T follicular helper cell (primary cell): ENCODE measurements around the gene COL11A2.

Experiments used
- DNase-seq: peaks from one replicate; pipeline ENCODE4 v3.0.0-alpha.2; 2020; ENCODE audit warnings: low read depth

COL11A2 gene

GRCh38 chr6:33192671-33193602 is 670 bp upstream of the COL11A2 start:
- DNase-seq, result no peak

DNA sequence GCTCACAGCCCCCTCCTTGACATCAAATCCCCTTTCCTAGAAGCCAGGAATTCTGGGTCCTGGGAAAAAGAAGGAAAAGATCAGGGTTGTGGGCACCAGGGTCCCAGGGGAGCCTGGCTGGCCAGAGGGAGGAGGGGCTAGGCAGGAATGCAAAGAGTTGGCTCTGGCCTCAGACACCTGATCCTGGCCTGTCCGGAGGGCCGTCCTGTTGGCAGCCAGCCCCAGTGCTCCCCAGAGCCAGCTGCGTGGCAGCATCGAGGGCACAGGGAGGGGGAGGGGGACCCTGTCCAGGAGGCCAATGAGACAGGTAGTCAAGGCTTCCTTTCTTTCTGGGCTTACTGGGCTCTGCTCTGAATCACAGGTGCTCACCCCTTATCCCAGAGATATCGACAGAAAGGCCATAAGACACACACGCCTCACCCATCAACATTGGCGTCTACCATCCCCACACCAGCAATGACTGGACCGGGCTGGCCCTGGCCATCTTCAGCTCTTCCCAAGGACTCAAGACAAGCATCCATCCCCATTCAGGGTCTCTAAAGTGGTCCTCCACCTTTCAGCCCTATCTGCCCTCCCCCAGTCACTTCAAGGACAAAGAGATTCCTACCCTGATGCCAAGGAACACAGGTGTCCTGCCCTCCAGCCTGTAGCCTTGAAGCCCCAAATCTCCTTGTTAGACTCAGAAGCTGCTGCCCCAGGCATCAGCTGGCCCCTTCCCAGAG is 723 bp downstream of the COL11A2 start:
- no peak for DNase-seq

DNA sequence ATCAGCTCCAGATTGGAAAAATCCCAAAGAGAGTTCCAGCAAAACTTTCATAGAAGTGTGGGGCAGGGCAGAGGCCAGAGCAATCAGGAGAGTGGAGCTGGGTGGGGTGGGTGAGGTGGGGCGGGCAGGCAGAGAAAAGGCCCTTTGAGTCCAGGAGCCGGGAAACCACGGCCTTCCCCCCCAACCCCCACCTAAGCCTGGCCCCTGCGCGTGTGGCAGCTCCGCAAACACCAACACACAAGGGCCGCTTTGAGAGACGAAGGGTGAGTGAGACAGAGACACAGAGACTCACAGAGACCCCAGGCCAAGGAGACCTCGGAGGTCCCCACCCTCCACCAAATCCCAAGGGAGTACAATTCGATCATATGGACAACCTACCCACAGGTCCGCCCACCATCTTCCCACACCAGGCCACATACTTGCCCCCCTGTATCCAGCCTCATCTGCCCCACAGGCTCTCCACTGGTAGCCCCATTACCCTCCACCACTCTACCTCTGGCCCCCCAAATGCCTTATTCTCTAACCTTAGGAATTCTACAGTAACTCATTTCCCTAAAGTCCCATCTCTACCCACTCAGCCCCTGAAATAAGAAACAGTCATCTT is 1.7 kb downstream of the COL11A2 start:
- no peak for DNase-seq

DNA sequence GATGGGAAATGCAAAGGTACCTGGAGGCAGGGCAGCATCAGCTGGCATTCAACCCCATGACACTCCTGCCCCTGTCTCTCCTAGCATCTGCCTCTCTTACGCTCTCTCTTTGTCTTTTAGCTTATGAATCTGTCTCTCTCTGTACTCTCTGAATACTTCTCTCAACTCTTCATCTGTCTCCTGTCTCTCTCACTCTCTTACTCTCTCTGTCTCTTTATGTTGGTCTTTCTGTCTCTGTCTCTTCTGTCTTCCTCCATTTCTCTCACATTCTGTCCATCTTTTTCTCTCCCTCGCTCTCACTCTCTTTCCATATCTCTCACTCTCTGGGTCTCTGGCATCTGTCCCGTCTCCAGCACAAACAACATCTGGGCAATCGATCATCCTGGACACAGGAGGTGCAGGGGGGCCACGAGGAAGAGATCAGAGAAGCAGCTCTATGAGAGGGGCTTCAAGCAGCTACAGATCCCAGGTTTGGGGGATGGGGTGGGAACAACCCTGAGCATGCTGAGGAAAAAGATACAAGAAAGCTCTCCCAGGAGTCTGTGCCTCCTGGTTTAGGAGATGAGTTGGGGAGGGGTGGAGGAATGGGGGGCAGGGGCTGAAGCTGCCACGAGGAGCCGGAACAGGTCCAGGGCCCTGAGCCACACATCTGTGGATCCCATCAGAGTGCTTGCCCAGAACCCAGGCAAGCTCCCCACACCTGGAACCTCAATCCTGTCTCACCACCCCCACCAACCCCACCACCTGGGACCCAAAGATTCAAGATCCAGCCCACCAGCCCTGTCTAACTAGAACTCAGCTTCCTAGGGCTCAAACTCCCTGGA is 2.4 kb downstream of the COL11A2 start:
- DNase-seq, result no peak

- no peak for DNase-seq
Measured at GRCh38 chr6:33189164-33189563, 3.1 kb downstream of the COL11A2 start.

- no peak for DNase-seq
Measured at GRCh38 chr6:33187809-33188208, 4.5 kb downstream of the COL11A2 start.

DNA sequence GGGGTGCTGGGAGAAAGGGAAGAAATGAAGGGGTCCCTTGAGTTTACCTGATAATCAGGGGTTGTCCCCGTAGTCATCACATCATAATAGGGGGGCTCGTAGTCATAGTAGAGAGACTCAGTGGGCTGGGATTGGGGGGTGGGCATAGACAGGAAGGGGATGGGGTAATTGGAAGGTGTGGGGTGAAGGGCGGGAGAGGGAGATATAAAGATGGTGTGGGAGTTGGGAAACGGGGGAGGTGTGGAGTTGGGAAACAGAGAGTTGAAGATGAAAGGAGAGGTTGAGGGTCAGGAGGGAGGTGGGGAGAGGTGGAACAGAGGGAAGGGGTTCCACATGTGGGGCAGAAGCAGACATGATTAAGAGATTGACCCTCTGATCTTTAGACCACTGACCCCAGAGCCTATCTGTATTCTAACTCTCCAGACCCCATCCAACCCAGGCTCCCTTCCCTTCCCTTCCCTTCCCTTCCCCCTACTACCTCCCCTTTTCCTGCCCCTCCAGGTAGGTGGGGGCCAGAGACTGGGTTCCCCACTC is 6.5 kb downstream of the COL11A2 start:
- DNase-seq, result no peak

- DNase-seq, result no peak
Measured at GRCh38 chr6:33185190-33185589, 7.1 kb downstream of the COL11A2 start.

DNA sequence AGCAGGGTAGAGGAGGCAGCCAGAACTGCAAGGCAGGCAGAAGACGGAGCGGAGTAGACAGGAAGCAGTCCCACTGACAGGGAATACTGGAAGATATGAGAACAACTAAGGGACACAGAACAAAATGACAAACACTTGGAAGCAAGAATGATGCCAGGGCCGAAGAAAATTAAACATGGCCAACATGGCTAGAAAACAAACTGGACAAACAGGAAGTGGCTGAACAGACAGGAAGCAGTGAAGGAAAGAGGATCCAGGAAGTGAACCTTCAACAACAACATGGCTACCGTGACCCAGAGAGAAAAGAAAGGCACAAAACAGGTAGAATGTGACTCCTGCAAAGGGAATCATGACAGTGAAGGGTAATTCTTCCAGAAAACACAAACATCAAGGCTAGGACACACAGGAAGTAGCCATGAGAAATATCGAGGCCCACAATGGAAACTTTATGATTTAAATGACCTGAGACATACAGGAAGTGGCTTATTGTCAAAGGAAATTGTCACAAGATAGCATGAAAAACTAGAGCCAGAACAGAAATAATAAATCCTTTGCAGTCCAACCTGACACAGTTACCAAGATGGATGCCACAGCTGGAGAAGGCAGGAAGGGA is 9.1 kb downstream of the COL11A2 start:
- DNase-seq, result no peak

GRCh38 chr6:33181141-33181540 is 11.1 kb downstream of the COL11A2 start:
- DNase-seq, result no peak

GRCh38 chr6:33178755-33179475 is 13.4 kb downstream of the COL11A2 start:
- DNase-seq, result no peak

DNA sequence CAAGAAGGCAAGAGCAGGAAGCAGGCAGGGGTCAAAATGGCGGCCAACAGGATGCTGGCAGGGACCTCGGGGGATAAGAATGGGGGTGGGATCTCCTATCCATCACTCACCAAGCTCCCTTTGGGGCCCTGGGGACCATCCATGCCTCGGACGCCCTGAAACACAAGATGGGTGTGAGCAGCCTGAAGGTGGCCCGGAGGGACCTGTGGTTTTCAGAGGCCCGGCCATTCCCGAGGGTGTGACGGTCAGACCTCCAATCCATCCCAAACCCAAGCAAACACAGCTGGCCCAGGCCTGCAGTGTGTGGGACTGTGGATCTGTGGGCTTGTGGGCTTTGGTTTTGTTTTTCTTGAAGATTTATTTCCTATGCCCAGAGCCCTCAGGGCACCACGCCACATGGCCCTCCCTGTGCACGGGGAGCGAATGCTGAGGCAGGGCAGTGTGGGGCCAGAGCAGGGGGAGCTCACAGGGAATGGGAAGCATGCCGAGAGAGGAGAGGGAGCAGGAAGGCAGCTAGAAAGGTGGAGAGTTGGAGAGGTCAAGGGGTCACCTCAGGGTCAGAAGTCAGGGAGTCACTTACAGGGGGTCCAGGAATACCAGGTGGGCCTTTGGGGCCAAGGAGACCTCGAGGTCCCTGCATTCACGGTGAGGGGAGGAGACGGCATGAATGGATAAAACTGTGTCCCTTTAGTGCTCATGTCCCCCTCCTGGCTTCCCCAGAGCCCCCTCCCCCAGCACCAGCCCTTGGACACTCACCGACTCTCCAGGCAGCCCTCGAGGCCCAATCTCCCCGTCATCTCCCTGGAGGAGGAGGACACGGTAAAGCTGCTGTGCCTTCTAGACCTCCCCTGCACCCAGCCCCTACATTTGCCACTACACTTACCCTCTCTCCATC is 14.5 kb downstream of the COL11A2 start:
- DNase-seq, result no peak

DNA sequence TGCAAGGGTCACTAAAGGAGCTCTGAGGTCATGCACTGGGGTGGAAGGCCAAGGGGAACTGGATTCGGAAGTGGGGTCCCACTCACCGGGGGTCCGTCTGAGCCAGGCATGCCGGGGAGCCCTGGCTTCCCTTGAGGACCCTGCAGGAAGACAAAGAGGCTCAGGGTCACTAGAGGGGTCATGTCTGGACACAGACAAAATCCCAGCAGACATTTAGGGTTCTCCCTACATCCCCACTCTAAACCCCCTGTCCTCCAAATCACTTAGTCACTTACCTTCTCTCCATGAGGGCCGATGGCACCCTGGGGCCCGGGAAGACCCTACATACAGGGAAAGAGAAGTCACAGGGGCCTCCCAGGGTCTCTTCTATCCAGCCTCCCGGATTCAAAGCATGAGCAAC is 15.4 kb downstream of the COL11A2 start:
- no peak for DNase-seq

GRCh38 chr6:33175436-33176069 is 16.7 kb downstream of the COL11A2 start:
- no peak for DNase-seq

DNA sequence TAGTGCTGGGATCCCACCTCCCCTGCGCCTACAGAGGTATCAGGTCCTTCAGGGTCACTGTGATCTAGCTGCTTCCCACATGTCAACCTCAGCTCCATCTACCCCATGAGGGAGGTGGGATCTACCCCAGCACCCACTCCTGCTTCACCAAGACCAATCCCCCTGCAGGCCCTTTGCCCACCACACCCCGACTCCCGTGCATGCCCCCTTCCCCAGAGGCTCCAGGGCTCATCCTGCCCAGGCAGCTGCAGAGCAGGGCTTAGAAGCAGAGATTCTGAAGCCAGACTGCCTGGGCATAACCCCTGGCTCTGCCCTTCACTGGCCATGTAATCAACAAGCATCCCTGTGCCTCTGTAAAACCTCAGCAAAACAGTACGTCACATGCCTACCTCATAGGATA is 17.5 kb downstream of the COL11A2 start:
- no peak for DNase-seq

GRCh38 chr6:33173535-33174180 is 18.6 kb downstream of the COL11A2 start:
- no peak for DNase-seq

- DNase-seq, result no peak
Measured at GRCh38 chr6:33172688-33173534, 19.4 kb downstream of the COL11A2 start.
